ENCODE data around the gene TESK2. TPM values are rescaled to one million over a fixed set of nuclear protein-coding genes. Genes with fewer than 3 reads are reported as not detected.
A peak's percentile ranks its signal among the peaks of the same experiment; 100 is the strongest.

The TESK2 gene
- total and polyA plus RNA-seq, 2 of the 13 experiments (the other 11 are each of a cell fraction or from before 2014, with no cell fraction given) = 5.5 to 9.6 TPM

GRCh38 chr1:45299981-45300668 lies 190.8 kb downstream of the TESK2 start:
- BruUV-seq (replicated peaks) = no TSS peak
- CTCF ChIA-PET (ENCODE audit: low intra/inter-chr PET ratio, low total read pairs) = interaction anchor here (0.7 to 1.9 kb wide), 4 partner anchors 235 to 288 kb away, joined by 3 to 24 read pairs (median 12); partner anchors contain the start of gene UROD
- intact Hi-C loops (cut with micrococcal nuclease; ENCODE audit: unreplicated experiment) (loop anchor here (1.0 to 10.0 kb wide), 4 partner anchors 69 to 475 kb away; no protein-coding TSS in a partner anchor), in situ Hi-C loops (cut with HindIII; ENCODE audit: extremely low pct_ligation_motif_present, low pct_unique_long_range_greater_than_20kb) (loop anchor here (5.0 to 10.0 kb wide), 3 partner anchors 192 to 465 kb away; partner anchors contain the start of genes HECTD3, TESK2 and UROD)
- Histone ChIP-seq H3K4me1 (ENCODE audit: insufficient read depth, low read length) (peaks cover 77% of the 10 kb centered on the region), H3K4me3 (replicated peaks in 1 of 3; ENCODE audit: insufficient read depth in 1 of 3, low read depth in 2 of 3, low read length in 3 of 3) (no peak overlapping the region), H3K27ac (ENCODE audit: extremely low read length, insufficient read depth, low read length) (no peak overlapping the region), H3K9ac (ENCODE audit: insufficient read depth, low read depth, low read length) (no peak overlapping the region), H3K9me3 (ENCODE audit: low read length) (no peaks in the 10 kb centered on the region), H2AFZ (ENCODE audit: low read length) (peak overlapping the region; percentile 43), H3K27me3 (ENCODE audit: control insufficient read depth in 1 of 2, insufficient read depth in 2 of 2, low read length in 2 of 2) (no peaks in the 10 kb centered on the region), H3K79me2 (ENCODE audit: insufficient read depth, low read length) (no peaks in the 10 kb centered on the region), H3K36me3 (replicated peaks in 1 of 2; ENCODE audit: control insufficient read depth in 1 of 2, insufficient read depth in 2 of 2, low read length in 2 of 2) (no peaks in the 10 kb centered on the region), H4K20me1 (ENCODE audit: insufficient read depth, low read length) (no peaks in the 10 kb centered on the region), H3K4me2 (ENCODE audit: low read depth, low read length) (0 out of 2 replicates have a peak overlapping the region, but pooled peaks have one; percentile 18)
- peak; percentile 36 for ATAC-seq
- peak; percentile 80 for DNase-seq (ENCODE audit: low spot score)
- 20% methylated on average over 4 of the region's 4 CpGs for WGBS (ENCODE audit: low lambda C conversion rate)
- FAIRE-seq = peak; percentile 92
- POLR2A ChIA-PET = interaction anchor here (10.2 kb wide), 1 partner anchor 285 kb away, joined by 231 read pairs; the partner anchor contains the start of genes HECTD3 and UROD
- TF ChIP-seq RBAK (CRISPR knock-in tag; IDR thresholded peaks at IDR 0.05) = no peak
- TF ChIP-seq SAP130 (CRISPR knock-in tag; IDR thresholded peaks at IDR 0.05; ENCODE audit: low read depth) = 0 out of 2 replicates have a peak, but pooled peaks have one; percentile 13
- TF ChIP-seq HOXA7 (CRISPR knock-in tag; IDR thresholded peaks at IDR 0.05) = no peak
- no peak for TF ChIP-seq SRF (IDR thresholded peaks at IDR 0.05; ENCODE audit: low read depth, low read length)
- TF ChIP-seq, protein P1, sequence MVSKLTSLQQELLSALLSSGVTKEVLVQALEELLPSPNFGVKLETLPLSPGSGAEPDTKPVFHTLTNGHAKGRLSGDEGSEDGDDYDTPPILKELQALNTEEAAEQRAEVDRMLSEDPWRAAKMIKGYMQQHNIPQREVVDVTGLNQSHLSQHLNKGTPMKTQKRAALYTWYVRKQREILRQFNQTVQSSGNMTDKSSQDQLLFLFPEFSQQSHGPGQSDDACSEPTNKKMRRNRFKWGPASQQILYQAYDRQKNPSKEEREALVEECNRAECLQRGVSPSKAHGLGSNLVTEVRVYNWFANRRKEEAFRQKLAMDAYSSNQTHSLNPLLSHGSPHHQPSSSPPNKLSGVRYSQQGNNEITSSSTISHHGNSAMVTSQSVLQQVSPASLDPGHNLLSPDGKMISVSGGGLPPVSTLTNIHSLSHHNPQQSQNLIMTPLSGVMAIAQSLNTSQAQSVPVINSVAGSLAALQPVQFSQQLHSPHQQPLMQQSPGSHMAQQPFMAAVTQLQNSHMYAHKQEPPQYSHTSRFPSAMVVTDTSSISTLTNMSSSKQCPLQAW (CRISPR knock-in tag; IDR thresholded peaks at IDR 0.05) = 0 out of 2 replicates have a peak, but pooled peaks have one; percentile 28
- no peak for TF ChIP-seq JDP2 (CRISPR knock-in tag; IDR thresholded peaks at IDR 0.05; ENCODE audit: borderline replicate concordance)
- TF ChIP-seq SP2 (CRISPR knock-in tag; IDR thresholded peaks at IDR 0.05) = no peak
- TF ChIP-seq ARNT (IDR thresholded peaks at IDR 0.05) = no peak
- TF ChIP-seq ZNF280D (CRISPR knock-in tag; IDR thresholded peaks at IDR 0.05) = no peak
- no peak for TF ChIP-seq CREB3 (CRISPR knock-in tag; IDR thresholded peaks at IDR 0.05)
- no peak for TF ChIP-seq AKNA (CRISPR knock-in tag; IDR thresholded peaks at IDR 0.05; ENCODE audit: borderline replicate concordance)
- TF ChIP-seq KDM5A (IDR thresholded peaks at IDR 0.05; ENCODE audit: borderline replicate concordance, low read length) = peak; percentile 72
- TF ChIP-seq ZNF615 (CRISPR knock-in tag; IDR thresholded peaks at IDR 0.05; ENCODE audit: borderline replicate concordance) = no peak
